ENCODE results near the gene ARSG. TPM values are rescaled to one million over a fixed set of nuclear protein-coding genes. Genes with fewer than 3 reads are reported as not detected.
"Not testable (repeated sequence)": the region's sequence is repeated elsewhere in the genome, so short reads cannot be mapped to it uniquely, and the experiment has no call there.

The ARSG gene
- total RNA-seq, 1 experiment from 2014 or later: 9.3 TPM

GRCh38 chr17:68305142-68305541 is 13.8 kb downstream of the ARSG start:
- DNase-seq (ENCODE audit: low read depth): no peak

DNA sequence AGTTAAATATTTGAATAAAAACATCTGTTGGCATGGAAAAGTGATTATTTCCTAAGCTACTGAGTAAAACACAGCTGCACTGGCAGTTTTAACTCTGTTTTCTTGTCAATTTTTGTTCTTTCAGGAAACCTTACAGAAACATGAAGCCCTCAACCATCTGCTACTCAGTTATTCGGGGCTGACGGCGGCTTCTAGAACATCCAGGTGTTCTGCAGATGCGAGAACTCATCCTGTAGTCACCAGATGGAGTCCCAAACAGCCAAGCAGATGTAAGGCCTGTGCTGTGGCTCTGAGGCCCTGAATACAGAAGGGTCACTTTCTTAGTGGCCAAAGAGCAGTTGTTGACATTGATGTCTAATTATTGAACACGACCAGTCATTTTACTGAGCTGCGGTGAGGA is 15.5 kb downstream of the ARSG start:
- no peak for DNase-seq (ENCODE audit: low read depth)

- DNase-seq (ENCODE audit: low read depth): no peak
Observed at GRCh38 chr17:68307443-68307842, 16.1 kb downstream of the ARSG start.

- not testable (repeated sequence) for DNase-seq (ENCODE audit: low read depth)
Observed at GRCh38 chr17:68308486-68308885, 17.2 kb downstream of the ARSG start.

- not testable (repeated sequence) for DNase-seq (ENCODE audit: low read depth)
Observed at GRCh38 chr17:68309066-68309670, 17.9 kb downstream of the ARSG start.

DNA sequence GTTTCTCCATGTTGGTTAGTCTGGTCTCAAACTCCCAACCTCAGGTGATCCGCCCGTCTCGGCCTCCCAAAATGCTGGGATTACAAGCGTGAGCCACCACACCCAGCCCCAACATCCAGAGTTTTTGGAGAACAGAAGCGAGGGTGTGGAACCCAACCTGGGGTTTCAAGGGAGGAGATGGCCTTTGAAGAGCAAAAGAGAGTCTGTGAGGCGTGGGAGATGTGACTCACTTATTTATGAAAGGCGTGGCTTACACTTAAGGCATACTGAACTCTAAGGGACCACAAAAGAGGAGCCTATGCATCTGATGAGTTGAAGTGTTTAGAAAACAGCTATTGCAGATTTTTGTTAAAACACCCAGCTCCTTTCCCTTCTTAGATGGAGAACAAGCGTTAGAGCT is 18.9 kb downstream of the ARSG start:
- DNase-seq (ENCODE audit: low read depth): no peak

GRCh38 chr17:68314916-68315535 is 23.7 kb downstream of the ARSG start:
- no peak for DNase-seq (ENCODE audit: low read depth)

DNA sequence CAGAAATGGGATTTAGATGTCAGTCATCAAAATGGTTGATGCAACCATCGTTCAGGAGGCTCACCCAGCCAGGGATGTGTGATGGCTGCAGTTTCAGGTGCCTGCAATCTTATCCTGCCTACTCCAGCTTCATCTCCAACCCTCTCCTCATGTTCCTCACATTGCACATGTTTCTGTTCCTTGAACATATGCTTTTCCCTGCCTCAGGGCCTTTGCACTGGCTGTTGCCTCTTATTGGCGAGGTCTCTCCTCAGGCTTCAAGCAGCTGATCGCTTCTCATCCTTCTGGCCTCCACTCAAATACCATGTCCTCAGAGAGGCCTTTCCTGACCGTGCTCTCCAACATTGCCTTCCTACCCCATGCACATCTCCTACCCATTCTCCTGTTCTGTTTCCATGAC is 24.6 kb downstream of the ARSG start:
- no peak for DNase-seq (ENCODE audit: low read depth)

- no peak for DNase-seq (ENCODE audit: low read depth)
Observed at GRCh38 chr17:68317458-68317857, 26.2 kb downstream of the ARSG start.

DNA sequence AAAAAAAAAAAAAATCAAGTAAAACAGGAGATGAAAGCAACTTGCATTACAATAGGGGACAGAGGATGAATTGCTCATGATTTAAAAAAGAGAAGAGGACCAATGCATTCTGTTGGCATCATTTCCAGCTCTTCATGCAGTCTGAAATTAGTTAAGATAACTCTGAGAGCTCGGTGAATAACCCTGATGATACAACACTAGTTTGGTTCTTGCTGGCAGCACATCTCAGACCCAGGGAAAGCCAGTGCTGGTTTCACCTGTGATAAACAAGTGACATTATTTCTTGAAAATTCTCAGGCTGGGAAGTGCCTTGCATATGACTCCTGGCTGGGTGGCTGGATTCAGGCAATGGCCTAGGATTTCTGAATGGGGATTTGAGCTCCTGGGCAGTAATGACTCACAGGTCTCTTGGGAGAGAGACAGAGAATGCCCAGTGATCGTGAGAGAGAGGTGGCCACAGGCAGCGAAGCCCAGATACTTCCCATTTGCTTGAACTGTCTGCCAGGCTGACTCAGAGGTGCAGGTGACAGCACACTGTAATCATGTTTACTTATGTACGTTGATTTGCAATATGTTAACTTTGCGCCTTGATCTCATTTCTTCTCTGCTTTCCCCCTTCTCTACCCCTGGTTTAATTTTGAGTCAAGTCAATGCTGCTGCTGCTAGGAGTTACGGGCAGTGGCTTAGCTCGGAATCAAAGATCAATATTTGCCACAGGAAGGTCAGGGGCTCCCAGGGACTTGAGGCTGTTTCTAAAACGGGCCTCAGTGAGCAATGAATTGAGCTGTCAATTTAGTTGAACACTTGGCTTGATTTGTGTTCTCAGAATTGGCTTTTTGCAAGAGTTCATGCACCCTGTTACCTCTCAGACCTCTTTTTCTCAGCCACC is 27.1 kb downstream of the ARSG start:
- peak; percentile 83 for DNase-seq (ENCODE audit: low read depth)

GRCh38 chr17:68319410-68320162 is 28.3 kb downstream of the ARSG start:
- no peak for DNase-seq (ENCODE audit: low read depth)

DNA sequence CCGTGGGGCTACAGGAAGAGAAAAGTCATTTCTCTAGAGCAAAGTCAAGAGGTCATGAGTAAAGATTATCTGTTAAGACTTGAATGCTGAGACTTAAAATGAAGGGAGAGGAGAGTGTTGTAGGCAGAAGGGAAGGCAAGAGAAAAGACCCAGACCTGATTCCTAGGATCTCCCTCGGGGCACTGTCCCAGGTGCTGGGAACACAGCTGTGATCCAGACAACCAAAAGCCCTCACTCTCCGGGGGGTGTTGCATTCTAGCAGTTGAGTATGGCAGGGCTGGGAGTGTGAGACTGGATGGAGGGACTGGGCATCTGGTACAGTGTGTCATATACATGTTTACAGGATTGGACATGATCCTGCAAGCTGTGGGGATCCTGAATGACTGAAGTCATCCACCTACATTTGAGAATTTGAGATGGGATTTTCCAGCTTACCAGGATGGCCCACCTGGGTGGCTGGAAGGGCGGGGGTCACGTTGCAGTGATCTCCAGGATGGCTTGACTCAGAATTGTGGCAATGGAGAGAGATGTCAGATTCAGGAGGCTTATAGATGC is 29.1 kb downstream of the ARSG start:
- DNase-seq (ENCODE audit: low read depth): no peak

DNA sequence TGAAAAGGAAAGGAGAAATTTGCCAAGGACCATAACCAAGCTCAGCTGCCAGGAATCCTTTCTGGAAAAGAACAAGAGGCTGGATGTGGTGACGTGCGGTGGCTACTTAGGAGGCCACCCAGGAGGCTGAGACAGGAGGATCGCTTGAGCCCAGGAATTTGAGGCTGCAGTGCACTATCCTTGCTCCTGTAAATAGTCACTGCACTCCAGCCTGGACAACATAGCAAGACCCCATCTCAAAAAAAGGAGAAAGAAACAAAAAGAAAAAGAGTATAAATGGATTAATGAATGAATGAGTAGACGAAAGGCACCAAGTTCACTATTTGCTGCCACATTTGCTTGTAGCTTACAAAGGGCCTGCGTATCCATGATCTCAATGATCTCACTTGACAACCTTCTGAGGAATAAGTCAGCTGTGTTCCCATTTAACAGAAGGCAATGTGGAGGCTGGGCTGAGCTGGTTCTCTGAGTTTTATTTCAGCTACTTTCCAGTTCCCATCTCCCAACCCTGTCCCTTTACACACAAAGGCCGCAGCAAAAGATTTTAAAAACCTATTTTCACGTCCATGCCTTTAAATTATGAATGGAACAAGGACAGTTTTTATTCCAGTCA is 29.8 kb downstream of the ARSG start:
- DNase-seq (ENCODE audit: low read depth): no peak

GRCh38 chr17:68321556-68321954 is 30.3 kb downstream of the ARSG start:
- DNase-seq (ENCODE audit: low read depth): no peak

- DNase-seq (ENCODE audit: low read depth): no peak
Observed at GRCh38 chr17:68322630-68323029, 31.3 kb downstream of the ARSG start.

GRCh38 chr17:68324114-68324513 is 32.8 kb downstream of the ARSG start:
- DNase-seq (ENCODE audit: low read depth): no peak

GRCh38 chr17:68324654-68325336 is 33.5 kb downstream of the ARSG start:
- no peak for DNase-seq (ENCODE audit: low read depth)

DNA sequence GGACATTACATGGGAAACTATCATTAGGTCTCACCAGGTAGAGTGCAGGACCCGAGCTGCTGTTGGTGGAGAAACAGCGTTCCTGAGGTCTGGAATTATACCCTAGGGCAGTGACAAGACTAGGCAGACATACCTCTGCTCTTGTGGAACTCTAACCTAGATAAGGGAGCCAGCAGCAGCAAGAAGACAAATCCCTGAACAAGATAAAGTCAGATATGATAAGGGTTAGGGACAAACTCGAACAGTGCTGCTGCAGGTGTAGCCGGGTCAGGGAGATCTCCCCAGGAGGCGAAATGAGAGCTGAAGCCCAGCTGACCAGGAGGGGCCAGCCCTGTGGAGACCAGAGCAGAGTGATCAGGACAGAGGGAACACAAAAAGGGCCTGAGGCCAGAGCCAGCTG is 34.7 kb downstream of the ARSG start:
- no peak for DNase-seq (ENCODE audit: low read depth)

- no peak for DNase-seq (ENCODE audit: low read depth)
Observed at GRCh38 chr17:68326681-68327080, 35.4 kb downstream of the ARSG start.

- no peak for DNase-seq (ENCODE audit: low read depth)
Observed at GRCh38 chr17:68327823-68328557, 36.7 kb downstream of the ARSG start.

Measured in Daoy (cell line).